B cell (primary cell): Measurements from ENCODE around the gene JARID2. TPM values are rescaled to one million over a fixed set of nuclear protein-coding genes. Genes with fewer than 3 reads are reported as not detected.

Experiments
- ATAC-seq: fragments of 200-7000 bp; cut with Tn5 transposase; one replicate; pipeline ENCODE4 v1.10.0; 2021; ENCODE audit warnings: low read depth, mild to moderate bottlenecking, moderate number of reproducible peaks, moderate library complexity
- CTCF ChIA-PET: fragments of 350-600 bp; sonication (Branson Sonifier 250); formaldehyde crosslinking; loops from one replicate; lab custom pipeline; 2021; ENCODE audit warnings: antibody characterized with exemption, inconsistent platforms; lab: Charles Lee
- POLR2A ChIA-PET: fragments of 350-600 bp; sonication (Branson Sonifier 250); formaldehyde crosslinking; loops from one replicate; lab custom pipeline; 2021; ENCODE audit warnings: antibody characterized with exemption; lab: Charles Lee
- DNase-seq: peaks from one replicate; pipeline ENCODE4 v3.0.0; 2013
- H2AFZ ChIP-seq: 2 replicates; pipeline ENCODE4 v1.6.1; 2012; ENCODE audit warnings: mild to moderate bottlenecking, low read depth, low read length; ENCODE audit not compliant: insufficient read depth, poor library complexity, severe bottlenecking
- H3K27ac ChIP-seq, 2 donors: 1 replicate in 1 of 2; 2 replicates in 1 of 2; pipeline ENCODE4 v1.5.1; 2012 to 2013; ENCODE audit warnings: low read length in 2 of 2, mild to moderate bottlenecking in 2 of 2, moderate library complexity in 1 of 2
- H3K27me3 ChIP-seq, 4 experiments: fragments of 200-600 bp in 1 of 4; sonication (generic) in 1 of 4; replicated peaks in 1 of 4; 1 replicate in 2 of 4; 2 replicates in 2 of 4; pipeline versions ENCODE4 v1.6.1 to v1.7.0; 2013 to 2016; ENCODE audit warnings: low read length in 3 of 4, mild to moderate bottlenecking in 2 of 4, mixed read lengths in 1 of 4, moderate library complexity in 1 of 4; ENCODE audit not compliant: insufficient read depth in 4 of 4, control insufficient read depth in 3 of 4; ENCODE audit errors: control extremely low read depth in 1 of 4
- H3K36me3 ChIP-seq, 2 experiments: replicated peaks in 1 of 2; 1 replicate in 1 of 2; 2 replicates in 1 of 2; pipeline versions ENCODE4 v1.6.1 to v1.7.1; 2013; ENCODE audit warnings: low read length in 1 of 2; ENCODE audit not compliant: insufficient read depth in 2 of 2, control insufficient read depth in 1 of 2; ENCODE audit errors: control extremely low read depth in 1 of 2, extremely low read depth in 1 of 2
- H3K4me1 ChIP-seq, 2 donors: fragments of 200-600 bp in 1 of 2; sonication (generic) in 1 of 2; 1 replicate in 1 of 2; 2 replicates in 1 of 2; pipeline versions ENCODE4 v1.5.1 to v1.6.1; 2013 to 2017; ENCODE audit warnings: low read length in 2 of 2; ENCODE audit not compliant: control insufficient read depth in 2 of 2, insufficient read depth in 2 of 2
- H3K4me2 ChIP-seq: replicated peaks from 2 replicates; pipeline ENCODE3; 2012; ENCODE audit warnings: mild to moderate bottlenecking, low read depth, low read length; ENCODE audit not compliant: poor library complexity, severe bottlenecking
- H3K4me3 ChIP-seq, 5 experiments: fragments of 200-600 bp in 1 of 5; sonication (generic) in 1 of 5; 1 replicate in 3 of 5; 2 replicates in 2 of 5; pipeline versions ENCODE4 v1.5.1 to v1.7.0; 2011 to 2016; ENCODE audit warnings: low read length in 4 of 5, mild to moderate bottlenecking in 4 of 5, low read depth in 2 of 5, control low read depth in 1 of 5, moderate library complexity in 1 of 5; ENCODE audit not compliant: insufficient read depth in 1 of 5; ENCODE audit errors: control extremely low read depth in 1 of 5, extremely low read depth in 1 of 5
- H3K79me2 ChIP-seq: fragments of 200-600 bp; sonication (generic); one replicate; pipeline ENCODE4 v1.6.0; 2016; ENCODE audit warnings: low read length; ENCODE audit not compliant: control insufficient read depth, insufficient read depth
- H3K9ac ChIP-seq: fragments of 200-600 bp; sonication (generic); 2 replicates; pipeline ENCODE4 v1.6.1; 2017; ENCODE audit warnings: mild to moderate bottlenecking, low read length, moderate library complexity
- H3K9me3 ChIP-seq, 3 donors: one replicate each; pipeline versions ENCODE4 v1.6.1 to v1.7.1; 2013; ENCODE audit warnings: low read length in 2 of 3; ENCODE audit not compliant: control insufficient read depth in 2 of 3, insufficient read depth in 1 of 3; ENCODE audit errors: control extremely low read depth in 1 of 3
- H4K20me1 ChIP-seq: 2 replicates; pipeline ENCODE4 v1.6.0; 2012; ENCODE audit warnings: mild to moderate bottlenecking, low read length; ENCODE audit not compliant: insufficient read depth, control insufficient read depth, poor library complexity, severe bottlenecking
- H3K27ac Mint-ChIP-seq: one replicate; pipeline ENCODE4 v1.8.0; 2021; ENCODE audit warnings: mixed read lengths
- H3K27me3 Mint-ChIP-seq: one replicate; pipeline ENCODE4 v1.8.0; 2021; ENCODE audit warnings: mixed read lengths
- H3K4me1 Mint-ChIP-seq: one replicate; pipeline ENCODE4 v1.8.0; 2021; ENCODE audit warnings: mixed read lengths
- H3K4me3 Mint-ChIP-seq: one replicate; pipeline ENCODE4 v1.8.0; 2021; ENCODE audit warnings: mixed read lengths
- H3K9me3 Mint-ChIP-seq: one replicate; pipeline ENCODE4 v1.8.0; 2022; ENCODE audit warnings: mixed read lengths; ENCODE audit not compliant: insufficient read depth
- EZH2 ChIP-seq: IDR thresholded peaks from 2 replicates; pipeline ENCODE4 v1.6.1; 2012; ENCODE audit warnings: borderline replicate concordance, low read depth, mild to moderate bottlenecking, moderate library complexity, low read length; ENCODE audit not compliant: insufficient read depth, poor library complexity, severe bottlenecking
- WGBS: methylation state at CpG from one replicate; pipeline ENCODE4 v1.1.5; 2013; ENCODE audit warnings: missing lambda C conversion rate; ENCODE audit not compliant: insufficient coverage; 5-methylcytosine and 5-hydroxymethylcytosine counted together
- intact Hi-C: fragments of 100-400 bp; cut with micrococcal nuclease; formaldehyde crosslinking; loops from one replicate; pipeline ENCODE4 v1.10.0; 2022
- polyA plus RNA-seq: library from polyadenylated mRNA; depleted of rRNA; stranded (reverse); fragments of >200 nt; gene quantifications from 2 replicates; pipeline ENCODE4 v1.2.3, GENCODE V29; 2012
- total RNA-seq, 2 donors: library from RNA; stranded (reverse); fragments of 120-200 nt in 1 of 2; gene quantifications; 1 replicate in 1 of 2; 2 replicates in 1 of 2; pipeline versions ENCODE4 v1.2.3 to v1.2.4, GENCODE V29; 2013 to 2022
- TF ChIP-seq, protein P1 (sequence below): fragments of 200-600 bp; IDR thresholded peaks from one replicate; pipeline ENCODE4 v1.8.0; 2022; ENCODE audit warnings: antibody characterized with exemption, mild to moderate bottlenecking

Gene JARID2
- total and polyA plus RNA-seq, 2 donors (not counting 1 experiment from before 2014, with no cell fraction given) = 11.0 to 58.1 TPM

DNA sequence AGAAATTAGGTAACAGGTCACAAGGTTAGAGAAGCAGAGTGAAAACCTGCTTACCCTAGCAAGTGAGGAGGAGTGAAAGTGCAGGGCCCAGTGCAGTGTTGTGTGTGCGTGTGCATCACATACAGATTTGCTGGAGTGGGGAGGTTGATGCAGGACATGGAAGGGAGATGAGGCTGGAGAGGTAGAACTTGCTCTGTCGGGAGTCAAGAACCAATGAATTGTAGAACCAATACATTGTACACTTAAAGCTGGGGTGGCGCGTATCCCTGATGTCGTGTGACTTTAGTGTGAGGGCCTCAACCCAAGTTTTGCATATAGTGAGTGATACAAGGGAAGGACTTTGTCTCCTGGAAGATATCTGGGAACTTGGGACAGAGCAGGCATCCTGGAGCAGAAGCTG lies 48.6 kb downstream of the JARID2 start:
- peak overlapping the region; percentile 21 for H3K27ac Mint-ChIP-seq
- no peak overlapping the region for H3K27ac ChIP-seq
- H3K4me3 ChIP-seq = no peak overlapping the region
- H3K9ac ChIP-seq = no peak overlapping the region
- no peaks in the 10 kb centered on the region for H3K27me3 ChIP-seq
- no peaks in the 10 kb centered on the region for H3K9me3 ChIP-seq
- no peak for ATAC-seq
- whole genome bisulfite sequencing = 90% methylated on average over 3 of the region's 5 CpGs
- H3K4me1 Mint-ChIP-seq = peaks cover 70% of the 10 kb centered on the region
- H4K20me1 ChIP-seq = peaks cover 56% of the 10 kb centered on the region
- no peak overlapping the region for H3K4me3 Mint-ChIP-seq
- ChIA-PET CTCF (no interaction called here), POLR2A (no interaction called here)
- DNase-seq = no peak
- H2AFZ ChIP-seq = no peak overlapping the region
- peaks cover 99% of the 10 kb centered on the region for H3K79me2 ChIP-seq
- no peaks in the 10 kb centered on the region for H3K27me3 Mint-ChIP-seq
- peaks cover 0 to 11% of the 10 kb centered on the region in 2 experiments for H3K36me3 ChIP-seq
- H3K4me2 ChIP-seq = no peak overlapping the region
- TF ChIP-seq EZH2 = no peak
- TF ChIP-seq, protein P1, sequence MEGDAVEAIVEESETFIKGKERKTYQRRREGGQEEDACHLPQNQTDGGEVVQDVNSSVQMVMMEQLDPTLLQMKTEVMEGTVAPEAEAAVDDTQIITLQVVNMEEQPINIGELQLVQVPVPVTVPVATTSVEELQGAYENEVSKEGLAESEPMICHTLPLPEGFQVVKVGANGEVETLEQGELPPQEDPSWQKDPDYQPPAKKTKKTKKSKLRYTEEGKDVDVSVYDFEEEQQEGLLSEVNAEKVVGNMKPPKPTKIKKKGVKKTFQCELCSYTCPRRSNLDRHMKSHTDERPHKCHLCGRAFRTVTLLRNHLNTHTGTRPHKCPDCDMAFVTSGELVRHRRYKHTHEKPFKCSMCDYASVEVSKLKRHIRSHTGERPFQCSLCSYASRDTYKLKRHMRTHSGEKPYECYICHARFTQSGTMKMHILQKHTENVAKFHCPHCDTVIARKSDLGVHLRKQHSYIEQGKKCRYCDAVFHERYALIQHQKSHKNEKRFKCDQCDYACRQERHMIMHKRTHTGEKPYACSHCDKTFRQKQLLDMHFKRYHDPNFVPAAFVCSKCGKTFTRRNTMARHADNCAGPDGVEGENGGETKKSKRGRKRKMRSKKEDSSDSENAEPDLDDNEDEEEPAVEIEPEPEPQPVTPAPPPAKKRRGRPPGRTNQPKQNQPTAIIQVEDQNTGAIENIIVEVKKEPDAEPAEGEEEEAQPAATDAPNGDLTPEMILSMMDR = no peak
- peaks cover 2% of the 10 kb centered on the region for H3K9me3 Mint-ChIP-seq
- H3K4me1 ChIP-seq = peaks cover 37 to 48% of the 10 kb centered on the region in 2 donors
- intact Hi-C loops = no loop called here

- Histone ChIP-seq H3K4me2 (peak overlapping the region; percentile 14), H3K36me3 (peaks cover 0 to 7% of the 10 kb centered on the region in 2 experiments), H3K4me1 (peaks cover 50 to 63% of the 10 kb centered on the region in 2 donors), H3K9me3 (no peaks in the 10 kb centered on the region), H3K4me3 (no peak overlapping the region), H3K27me3 (no peaks in the 10 kb centered on the region), H2AFZ (no peak overlapping the region), H4K20me1 (peaks cover 63% of the 10 kb centered on the region), H3K79me2 (peaks cover 98% of the 10 kb centered on the region), H3K27ac (peak overlapping the region in 1 of 2 donors; percentile 63), H3K9ac (peak overlapping the region; percentile 3)
- CTCF ChIA-PET = no interaction called here
- H3K27ac Mint-ChIP-seq = no peak overlapping the region
- POLR2A ChIA-PET = no interaction called here
- peaks cover 77% of the 10 kb centered on the region for H3K4me1 Mint-ChIP-seq
- no peak overlapping the region for H3K4me3 Mint-ChIP-seq
- no peaks in the 10 kb centered on the region for H3K27me3 Mint-ChIP-seq
- ATAC-seq (no peak), DNase-seq (no peak)
- no peak for TF ChIP-seq EZH2
- TF ChIP-seq, protein P1 = no peak
- no CpG with 5 or more reads among the region's 5 CpGs for whole genome bisulfite sequencing
- no peaks in the 10 kb centered on the region for H3K9me3 Mint-ChIP-seq
- intact Hi-C loops = no loop called here
Observed at GRCh38 chr6:15296249-15296648, 50.4 kb downstream of the JARID2 start.
